Measurements from ENCODE around the gene NUP98.

GRCh38 chr11:3822312-3822711, 25.0 kb upstream of the NUP98 start:
- TF ChIP-seq CTCF (conservative IDR thresholded peaks at IDR 0.05; ENCODE audit: low read depth, low read length) (no peak), EZH2phosphoT487 (IDR thresholded peaks at IDR 0.05; ENCODE audit: borderline replicate concordance, low read length) (no peak), EZH2 (IDR thresholded peaks at IDR 0.05; ENCODE audit: low read length, unreplicated experiment) (no peak)
